PC-9 (cell line): ENCODE measurements around the gene RRP1.

Source experiments
- EZH2 ChIP-seq: fragments of 200-600 bp; sonication (generic); IDR thresholded peaks from 2 replicates; pipeline ENCODE4 v1.8.0; 2017; ENCODE audit warnings: antibody characterized with exemption, low read depth
- TF ChIP-seq, protein P1 (sequence below): fragments of 200-600 bp; sonication (generic); conservative IDR thresholded peaks from 2 replicates; pipeline ENCODE4 v1.6.1; 2017; ENCODE audit warnings: mixed run types, antibody characterized with exemption, mild to moderate bottlenecking, moderate library complexity

GRCh38 chr21:43794311-43794710 lies 4.9 kb downstream of the RRP1 start:
- TF ChIP-seq, protein P1, sequence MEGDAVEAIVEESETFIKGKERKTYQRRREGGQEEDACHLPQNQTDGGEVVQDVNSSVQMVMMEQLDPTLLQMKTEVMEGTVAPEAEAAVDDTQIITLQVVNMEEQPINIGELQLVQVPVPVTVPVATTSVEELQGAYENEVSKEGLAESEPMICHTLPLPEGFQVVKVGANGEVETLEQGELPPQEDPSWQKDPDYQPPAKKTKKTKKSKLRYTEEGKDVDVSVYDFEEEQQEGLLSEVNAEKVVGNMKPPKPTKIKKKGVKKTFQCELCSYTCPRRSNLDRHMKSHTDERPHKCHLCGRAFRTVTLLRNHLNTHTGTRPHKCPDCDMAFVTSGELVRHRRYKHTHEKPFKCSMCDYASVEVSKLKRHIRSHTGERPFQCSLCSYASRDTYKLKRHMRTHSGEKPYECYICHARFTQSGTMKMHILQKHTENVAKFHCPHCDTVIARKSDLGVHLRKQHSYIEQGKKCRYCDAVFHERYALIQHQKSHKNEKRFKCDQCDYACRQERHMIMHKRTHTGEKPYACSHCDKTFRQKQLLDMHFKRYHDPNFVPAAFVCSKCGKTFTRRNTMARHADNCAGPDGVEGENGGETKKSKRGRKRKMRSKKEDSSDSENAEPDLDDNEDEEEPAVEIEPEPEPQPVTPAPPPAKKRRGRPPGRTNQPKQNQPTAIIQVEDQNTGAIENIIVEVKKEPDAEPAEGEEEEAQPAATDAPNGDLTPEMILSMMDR = no peak
- no peak for TF ChIP-seq EZH2
